ENCODE results near the gene KCNQ1. TPM values are rescaled to one million over a fixed set of nuclear protein-coding genes. Genes with fewer than 3 reads are reported as not detected.

KCNQ1 gene
- total RNA-seq, 3 donors from 2014 or later (not counting 1 experiment from before 2014, with no cell fraction given): 1.9 to 7.8 (median 3.3) TPM

DNA sequence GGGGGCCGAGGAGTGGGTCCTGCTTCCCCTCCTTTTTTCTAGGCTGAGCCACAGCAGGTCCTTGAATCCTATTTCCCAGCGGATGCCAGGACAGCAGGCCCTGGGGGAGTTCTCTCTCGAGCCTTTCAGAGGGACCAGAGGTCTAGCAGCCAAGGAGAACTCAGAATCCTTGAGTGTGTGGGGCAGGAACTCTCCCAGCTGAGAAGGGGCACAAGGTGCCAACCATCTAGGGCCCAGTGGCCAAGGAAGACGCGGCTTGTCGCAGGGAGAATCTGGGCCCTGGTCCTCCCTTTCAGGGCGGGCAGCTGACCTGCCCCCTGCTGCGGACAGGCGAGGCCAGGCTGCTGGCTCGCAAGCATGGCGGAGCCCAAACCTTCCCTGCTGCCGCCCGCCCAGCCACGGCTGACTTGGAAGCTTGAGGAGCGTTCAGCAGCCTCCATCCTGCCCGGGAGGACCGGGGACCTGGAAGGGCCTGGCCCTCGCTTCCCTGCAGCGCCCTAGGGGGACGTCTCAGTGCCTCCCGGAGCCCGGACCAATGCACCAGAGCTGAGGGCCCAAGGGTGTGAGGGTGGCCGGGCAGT is 45.2 kb upstream of the KCNQ1 start:
- Mint-ChIP-seq H3K36me3 (no peaks in the 10 kb centered on the region), H3K4me3 (peak overlapping the region; percentile 98), H3K9me3 (no peaks in the 10 kb centered on the region), H3K4me1 (peaks cover 12 to 20% of the 10 kb centered on the region in 2 donors), H3K27ac (peak overlapping the region; percentile 86 to 92), H3K27me3 (ENCODE audit: low read depth in 2 of 2) (no peaks in the 10 kb centered on the region)
- H3K4me3 ChIP-seq (ENCODE audit: low read length): peak overlapping the region; percentile 81
- TF ChIP-seq, protein P1, sequence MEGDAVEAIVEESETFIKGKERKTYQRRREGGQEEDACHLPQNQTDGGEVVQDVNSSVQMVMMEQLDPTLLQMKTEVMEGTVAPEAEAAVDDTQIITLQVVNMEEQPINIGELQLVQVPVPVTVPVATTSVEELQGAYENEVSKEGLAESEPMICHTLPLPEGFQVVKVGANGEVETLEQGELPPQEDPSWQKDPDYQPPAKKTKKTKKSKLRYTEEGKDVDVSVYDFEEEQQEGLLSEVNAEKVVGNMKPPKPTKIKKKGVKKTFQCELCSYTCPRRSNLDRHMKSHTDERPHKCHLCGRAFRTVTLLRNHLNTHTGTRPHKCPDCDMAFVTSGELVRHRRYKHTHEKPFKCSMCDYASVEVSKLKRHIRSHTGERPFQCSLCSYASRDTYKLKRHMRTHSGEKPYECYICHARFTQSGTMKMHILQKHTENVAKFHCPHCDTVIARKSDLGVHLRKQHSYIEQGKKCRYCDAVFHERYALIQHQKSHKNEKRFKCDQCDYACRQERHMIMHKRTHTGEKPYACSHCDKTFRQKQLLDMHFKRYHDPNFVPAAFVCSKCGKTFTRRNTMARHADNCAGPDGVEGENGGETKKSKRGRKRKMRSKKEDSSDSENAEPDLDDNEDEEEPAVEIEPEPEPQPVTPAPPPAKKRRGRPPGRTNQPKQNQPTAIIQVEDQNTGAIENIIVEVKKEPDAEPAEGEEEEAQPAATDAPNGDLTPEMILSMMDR (IDR thresholded peaks at IDR 0.05): no peak
- H3K4me1 ChIP-seq (ENCODE audit: control insufficient read depth, insufficient read depth, low read length): peaks cover 34% of the 10 kb centered on the region
- 32% methylated on average over 23 of the region's 23 CpGs for WGBS (ENCODE audit: insufficient coverage)
- H3K27ac ChIP-seq (ENCODE audit: low read length): peak overlapping the region; percentile 98
- intact Hi-C loops (cut with micrococcal nuclease): loop anchor here (1.0 kb wide), 2 partner anchors 22 to 97 kb away; partner anchors contain the start of genes CD81 and TSPAN32
- ATAC-seq (peak in 1 of 3 donors; percentile 0), DNase-seq (no peak)
- H3K36me3 ChIP-seq (ENCODE audit: control insufficient read depth, insufficient read depth, low read length): peaks cover 47% of the 10 kb centered on the region
- H3K27me3 ChIP-seq (ENCODE audit: control insufficient read depth, insufficient read depth, low read length): no peaks in the 10 kb centered on the region
- no peaks in the 10 kb centered on the region for H3K9me3 ChIP-seq (ENCODE audit: control insufficient read depth, insufficient read depth, low read length)

DNA sequence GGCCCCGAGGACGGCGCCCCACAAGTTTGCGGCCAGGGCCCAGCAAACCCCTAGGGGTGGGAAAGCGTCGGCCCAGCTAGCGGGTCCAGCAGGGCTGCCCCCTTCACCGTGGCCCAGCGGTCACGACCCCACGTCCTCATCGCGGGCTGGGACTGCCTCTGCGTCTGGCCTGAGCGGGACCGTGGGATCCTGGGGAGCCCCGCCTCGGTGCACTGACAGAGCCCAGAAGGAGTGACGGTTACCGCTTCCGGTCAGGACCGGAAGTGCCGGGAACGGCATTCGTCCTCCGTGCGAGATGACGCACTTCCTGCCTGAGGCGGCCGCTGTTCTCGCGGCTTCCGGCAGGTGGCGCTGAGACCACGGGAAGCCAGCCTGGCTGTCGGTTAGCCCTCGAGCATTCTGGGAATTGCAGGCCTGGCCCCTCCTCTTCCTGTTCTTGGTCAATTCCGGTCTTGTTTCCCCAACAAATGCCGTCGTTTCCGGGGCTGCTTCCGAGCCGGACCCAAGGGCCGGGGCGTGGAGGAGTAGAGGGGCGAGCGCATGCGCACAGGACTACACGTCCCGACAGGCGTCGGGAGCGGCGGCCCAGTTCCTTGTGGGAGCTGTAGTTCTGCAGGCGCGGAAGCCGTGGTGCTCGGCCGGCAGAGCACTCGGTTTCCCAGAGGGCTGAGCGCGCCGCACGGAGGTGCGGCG is 44.6 kb upstream of the KCNQ1 start, which contains the start of gene TSSC4:
TSSC4 (plus strand) TSS at position 682 of the 693 bp plus-strand sequence. CDS start 1,884 bp downstream, outside the sequence.
- intact Hi-C loops (cut with micrococcal nuclease): loop anchor here (1.0 kb wide), 2 partner anchors 23 to 98 kb away; partner anchors contain the start of genes CD81 and TSPAN32
- H3K9me3 ChIP-seq (ENCODE audit: control insufficient read depth, insufficient read depth, low read length): no peaks in the 10 kb centered on the region
- no peaks in the 10 kb centered on the region for H3K27me3 Mint-ChIP-seq (ENCODE audit: low read depth in 2 of 2)
- peak within 1 kb of the TSS; percentile 86 to 92 for H3K27ac Mint-ChIP-seq
- no peaks in the 10 kb centered on the region for H3K9me3 Mint-ChIP-seq
- H3K36me3 Mint-ChIP-seq: no peaks in the 10 kb centered on the region
- peaks cover 45% of the 10 kb centered on the region for H3K36me3 ChIP-seq (ENCODE audit: control insufficient read depth, insufficient read depth, low read length)
- peak within 1 kb of the TSS; percentile 88 for H3K4me3 ChIP-seq (ENCODE audit: low read length)
- H3K27me3 ChIP-seq (ENCODE audit: control insufficient read depth, insufficient read depth, low read length): no peaks in the 10 kb centered on the region
- H3K4me3 Mint-ChIP-seq: peak within 1 kb of the TSS; percentile 98
- peaks cover 12 to 20% of the 10 kb centered on the region in 2 donors for H3K4me1 Mint-ChIP-seq
- DNase-seq: peak; percentile 100
- ATAC-seq: peak; percentile 85 to 93 (median 87)
- TF ChIP-seq, protein P1 (IDR thresholded peaks at IDR 0.05): peak; percentile 90
- under 1% methylated on average over 66 of the region's 66 CpGs for WGBS (ENCODE audit: insufficient coverage)
- peaks cover 28% of the 10 kb centered on the region for H3K4me1 ChIP-seq (ENCODE audit: control insufficient read depth, insufficient read depth, low read length)
- H3K27ac ChIP-seq (ENCODE audit: low read length): peak within 1 kb of the TSS; percentile 98

DNA sequence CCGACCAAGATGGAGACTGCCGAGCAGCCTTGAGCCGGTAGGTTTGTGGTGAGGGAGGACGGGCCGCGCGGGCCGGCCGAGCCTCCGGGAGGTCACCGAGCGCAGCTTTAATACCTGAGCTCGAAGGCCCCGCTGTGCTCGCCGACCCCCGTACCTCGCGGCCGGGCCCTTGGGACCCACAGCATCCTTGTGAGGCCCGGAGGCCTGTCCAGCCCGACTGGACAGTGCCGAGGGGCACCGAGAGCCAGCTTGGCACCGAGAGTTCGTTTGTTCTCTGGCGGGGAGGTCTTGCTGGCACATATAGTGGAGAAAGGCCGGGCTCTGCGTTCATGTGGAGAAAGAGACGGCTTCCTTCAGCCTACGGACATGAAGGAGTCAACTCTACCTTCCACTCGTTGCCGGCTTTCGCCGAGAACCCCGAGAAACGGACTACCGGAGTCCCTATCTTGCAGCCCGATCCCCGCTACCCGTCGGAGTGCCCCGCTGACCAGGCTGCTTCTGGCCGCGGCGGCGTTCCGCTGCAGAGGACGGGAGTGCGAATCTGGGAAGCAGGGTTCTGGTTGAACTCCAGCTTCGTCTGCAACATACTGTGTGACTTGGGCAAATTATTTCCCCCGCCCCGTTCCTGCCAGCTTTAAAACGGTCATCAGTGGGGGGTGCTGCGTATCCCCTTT is 43.9 kb upstream of the KCNQ1 start:
- TF ChIP-seq, protein P1 (IDR thresholded peaks at IDR 0.05): no peak
- H3K9me3 Mint-ChIP-seq: no peaks in the 10 kb centered on the region
- H3K27ac Mint-ChIP-seq: peak overlapping the region; percentile 86 to 92
- DNase-seq: no peak
- H3K27me3 Mint-ChIP-seq (ENCODE audit: low read depth in 2 of 2): no peaks in the 10 kb centered on the region
- Histone ChIP-seq H3K9me3 (ENCODE audit: control insufficient read depth, insufficient read depth, low read length) (no peaks in the 10 kb centered on the region), H3K36me3 (ENCODE audit: control insufficient read depth, insufficient read depth, low read length) (peaks cover 38% of the 10 kb centered on the region), H3K4me1 (ENCODE audit: control insufficient read depth, insufficient read depth, low read length) (peaks cover 28% of the 10 kb centered on the region), H3K27me3 (ENCODE audit: control insufficient read depth, insufficient read depth, low read length) (no peaks in the 10 kb centered on the region), H3K4me3 (ENCODE audit: low read length) (peak overlapping the region; percentile 88), H3K27ac (ENCODE audit: low read length) (peak overlapping the region; percentile 83)
- peaks cover 12 to 20% of the 10 kb centered on the region in 2 donors for H3K4me1 Mint-ChIP-seq
- H3K4me3 Mint-ChIP-seq: peak overlapping the region; percentile 98
- no peak for ATAC-seq
- under 1% methylated on average over 55 of the region's 55 CpGs for WGBS (ENCODE audit: insufficient coverage)
- H3K36me3 Mint-ChIP-seq: no peaks in the 10 kb centered on the region
- intact Hi-C loops (cut with micrococcal nuclease): loop anchor here (1.0 kb wide), 2 partner anchors 24 to 99 kb away; partner anchors contain the start of genes CD81 and TSPAN32
